ENCODE results near the gene CTTN. TPM values are rescaled to one million over a fixed set of nuclear protein-coding genes. Genes with fewer than 3 reads are reported as not detected.

The CTTN gene
- total and polyA plus RNA-seq, 2 experiments from 2014 or later, result 249 to 268 TPM

DNA sequence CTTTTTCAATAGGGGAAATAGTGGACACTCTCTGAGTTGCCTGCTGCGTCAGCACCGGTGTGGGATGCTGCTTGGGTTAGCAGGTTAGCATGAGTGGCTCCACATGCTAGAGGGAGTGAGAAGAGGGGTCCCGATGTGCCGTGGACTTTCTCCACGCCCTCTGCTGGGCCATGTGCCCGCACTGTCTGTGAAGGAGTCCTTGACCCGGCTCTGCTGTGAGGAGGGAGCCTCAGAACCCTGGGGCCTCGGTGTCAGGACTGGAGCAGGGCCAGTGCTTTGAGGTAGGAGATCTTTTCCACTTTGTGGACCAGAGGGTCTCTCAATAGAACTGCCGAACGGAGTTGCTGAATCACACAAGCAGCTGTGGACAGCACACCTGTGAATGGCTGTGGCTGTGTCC is 14.8 kb downstream of the CTTN start:
- Histone ChIP-seq H2AFZ (no peak overlapping the region), H3K9me3 (ENCODE audit: low read depth) (no peaks in the 10 kb centered on the region), H3F3A (ENCODE audit: insufficient read depth) (peaks cover 41% of the 10 kb centered on the region), H3K36me3 (ENCODE audit: low read depth) (peaks cover 78% of the 10 kb centered on the region), H3K27ac (no peak overlapping the region), H3K4me2 (ENCODE audit: unreplicated experiment) (no peak overlapping the region), H4K20me1 (ENCODE audit: insufficient read depth) (peaks cover 5% of the 10 kb centered on the region), H3K4me1 (ENCODE audit: insufficient read depth) (peaks cover 4% of the 10 kb centered on the region; the same call in 1 of the 2 replicates), H3K4me3 (no peak overlapping the region), H3K9ac (no peak overlapping the region), H3K27me3 (replicated peaks; ENCODE audit: insufficient read depth) (no peaks in the 10 kb centered on the region), H3K9me2 (ENCODE audit: insufficient read depth) (no peaks in the 10 kb centered on the region), H3K79me2 (ENCODE audit: insufficient read depth) (peaks cover 66% of the 10 kb centered on the region)
- 87 to 91% methylated on average over 10 of the region's 10 CpGs for WGBS, 2 experiments (ENCODE audit: low coverage in 1 of 2, low lambda C conversion rate in 2 of 2, missing lambda C conversion rate in 2 of 2)
- in situ Hi-C loops (cut with MboI), result no loop called here
- TF ChIP-seq EZH2phosphoT487 (IDR thresholded peaks at IDR 0.05; ENCODE audit: insufficient read depth, low read depth) (no peak), EZH2 (IDR thresholded peaks at IDR 0.05; ENCODE audit: insufficient read depth, poor library complexity, severe bottlenecking) (no peak)
- DNase-seq, result no peak

GRCh38 chr11:70414341-70415100 is 16.2 kb downstream of the CTTN start:
- peak overlapping the region; percentile 3 for H3K4me2 ChIP-seq (ENCODE audit: unreplicated experiment)
- H3F3A ChIP-seq (ENCODE audit: insufficient read depth), result peaks cover 41% of the 10 kb centered on the region
- TF ChIP-seq EZH2phosphoT487 (IDR thresholded peaks at IDR 0.05; ENCODE audit: insufficient read depth, low read depth) (no peak), EZH2 (IDR thresholded peaks at IDR 0.05; ENCODE audit: insufficient read depth, poor library complexity, severe bottlenecking) (no peak)
- H3K4me1 ChIP-seq (ENCODE audit: insufficient read depth), result peaks cover 4% of the 10 kb centered on the region; the same call in 1 of the 2 replicates
- H3K9ac ChIP-seq, result peak overlapping the region; percentile 22; the same call in 1 of the 2 replicates
- H3K9me2 ChIP-seq (ENCODE audit: insufficient read depth), result no peaks in the 10 kb centered on the region
- H4K20me1 ChIP-seq (ENCODE audit: insufficient read depth), result peaks cover 5% of the 10 kb centered on the region
- no peak for DNase-seq
- H3K79me2 ChIP-seq (ENCODE audit: insufficient read depth), result peaks cover 58% of the 10 kb centered on the region
- H3K36me3 ChIP-seq (ENCODE audit: low read depth), result peaks cover 74% of the 10 kb centered on the region
- WGBS, 2 experiments (ENCODE audit: low coverage in 1 of 2, low lambda C conversion rate in 2 of 2, missing lambda C conversion rate in 2 of 2), result 87 to 90% methylated on average over 27 to 28 of the region's 28 CpGs
- in situ Hi-C loops (cut with MboI), result no loop called here
- H3K27ac ChIP-seq, result peak overlapping the region; percentile 60
- H3K9me3 ChIP-seq (ENCODE audit: low read depth), result no peaks in the 10 kb centered on the region
- no peaks in the 10 kb centered on the region for H3K27me3 ChIP-seq (replicated peaks; ENCODE audit: insufficient read depth)
- no peak overlapping the region for H2AFZ ChIP-seq
- H3K4me3 ChIP-seq, result no peak overlapping the region

GRCh38 chr11:70415191-70415590 is 16.9 kb downstream of the CTTN start:
- in situ Hi-C loops (cut with MboI), result no loop called here

GRCh38 chr11:70415642-70416395 is 17.5 kb downstream of the CTTN start:
- Histone ChIP-seq H3K9me3 (ENCODE audit: low read depth) (no peaks in the 10 kb centered on the region), H3K4me2 (ENCODE audit: unreplicated experiment) (no peak overlapping the region), H3K4me1 (ENCODE audit: insufficient read depth) (peaks cover 4% of the 10 kb centered on the region; the same call in 1 of the 2 replicates), H3F3A (ENCODE audit: insufficient read depth) (peaks cover 41% of the 10 kb centered on the region), H3K79me2 (ENCODE audit: insufficient read depth) (peaks cover 57% of the 10 kb centered on the region), H3K9me2 (ENCODE audit: insufficient read depth) (no peaks in the 10 kb centered on the region), H2AFZ (no peak overlapping the region), H3K27ac (peak overlapping the region; percentile 60), H3K36me3 (ENCODE audit: low read depth) (peaks cover 74% of the 10 kb centered on the region), H3K9ac (no peak overlapping the region), H4K20me1 (ENCODE audit: insufficient read depth) (peaks cover 5% of the 10 kb centered on the region), H3K4me3 (no peak overlapping the region), H3K27me3 (replicated peaks; ENCODE audit: insufficient read depth) (no peaks in the 10 kb centered on the region)
- peak; percentile 43 for DNase-seq
- 76 to 78% methylated on average over 25 of the region's 25 CpGs for WGBS, 2 experiments (ENCODE audit: low coverage in 1 of 2, low lambda C conversion rate in 2 of 2, missing lambda C conversion rate in 2 of 2)
- TF ChIP-seq EZH2 (IDR thresholded peaks at IDR 0.05; ENCODE audit: insufficient read depth, poor library complexity, severe bottlenecking), result no peak
- no peak for TF ChIP-seq EZH2phosphoT487 (IDR thresholded peaks at IDR 0.05; ENCODE audit: insufficient read depth, low read depth)
- in situ Hi-C loops (cut with MboI), result no loop called here

More at GRCh38 chr11:70415191-70415590, 16.9 kb downstream of the CTTN start:
- Histone ChIP-seq H3K4me2 (ENCODE audit: unreplicated experiment) (no peak overlapping the region), H3F3A (ENCODE audit: insufficient read depth) (peaks cover 41% of the 10 kb centered on the region), H4K20me1 (ENCODE audit: insufficient read depth) (peaks cover 5% of the 10 kb centered on the region), H3K79me2 (ENCODE audit: insufficient read depth) (peaks cover 58% of the 10 kb centered on the region), H2AFZ (no peak overlapping the region), H3K27me3 (replicated peaks; ENCODE audit: insufficient read depth) (no peaks in the 10 kb centered on the region), H3K4me1 (ENCODE audit: insufficient read depth) (peaks cover 4% of the 10 kb centered on the region; the same call in 1 of the 2 replicates), H3K27ac (peak overlapping the region; percentile 60), H3K36me3 (ENCODE audit: low read depth) (peaks cover 74% of the 10 kb centered on the region), H3K4me3 (no peak overlapping the region), H3K9me3 (ENCODE audit: low read depth) (no peaks in the 10 kb centered on the region), H3K9ac (peak overlapping the region; percentile 22; the same call in 1 of the 2 replicates), H3K9me2 (ENCODE audit: insufficient read depth) (no peaks in the 10 kb centered on the region)
- no peak for TF ChIP-seq EZH2 (IDR thresholded peaks at IDR 0.05; ENCODE audit: insufficient read depth, poor library complexity, severe bottlenecking)
- TF ChIP-seq EZH2phosphoT487 (IDR thresholded peaks at IDR 0.05; ENCODE audit: insufficient read depth, low read depth), result no peak
- 10 to 21% methylated on average over 10 of the region's 10 CpGs for WGBS, 2 experiments (ENCODE audit: low coverage in 1 of 2, low lambda C conversion rate in 2 of 2, missing lambda C conversion rate in 2 of 2)
- peak; percentile 96 for DNase-seq
